ENCODE results near the gene OLFM1. TPM values are rescaled to one million over a fixed set of nuclear protein-coding genes. Genes with fewer than 3 reads are reported as not detected.

Gene OLFM1
- total RNA-seq, 4 donors from 2014 or later = 0.64 to 17.5 (median 10.9) TPM

DNA sequence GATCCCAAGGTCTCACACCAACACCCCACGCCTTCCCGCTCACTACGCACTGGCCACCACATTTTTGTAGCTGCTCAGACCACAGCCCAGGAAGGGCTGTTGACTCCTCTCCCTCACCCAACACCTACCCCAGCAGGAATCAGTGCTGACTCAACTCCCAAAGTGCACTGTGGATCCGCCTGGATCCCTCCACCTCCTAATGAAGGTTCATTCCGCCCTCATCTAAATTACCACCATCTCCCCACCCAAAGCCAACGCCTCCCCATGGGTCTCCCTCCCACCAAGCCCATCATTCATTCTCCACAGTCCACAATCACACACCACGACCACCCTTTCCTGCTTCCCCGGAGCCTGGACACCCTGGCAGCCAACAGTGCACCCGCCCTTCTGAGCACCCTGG, 57.8 kb downstream of the OLFM1 start:
- DNase-seq = no peak
- TF ChIP-seq POLR2A (IDR thresholded peaks at IDR 0.05) (no peak), CTCF (IDR thresholded peaks at IDR 0.05) (no peak)
- no peak overlapping the region for H3K4me3 ChIP-seq
- H3K4me1 ChIP-seq = peaks cover 0 to 13% (median 12%) of the 10 kb centered on the region in 3 donors
- no peaks in the 10 kb centered on the region for H3K36me3 ChIP-seq
- WGBS, 2 donors = 70 to 77% methylated on average over 6 to 9 of the region's 9 CpGs
- H3K27me3 ChIP-seq = peaks cover 0 to 63% (median 0%) of the 10 kb centered on the region in 4 donors
- intact Hi-C loops (cut with DNase I) = no loop called here
- H3K27ac ChIP-seq = no peak overlapping the region
- no peaks in the 10 kb centered on the region for H3K9me3 ChIP-seq

GRCh38 chr9:135146241-135146640, 58.8 kb downstream of the OLFM1 start:
- WGBS, 2 donors = 62 to 84% methylated on average over 4 of the region's 4 CpGs
- peaks cover 0 to 61% (median 0%) of the 10 kb centered on the region in 4 donors for H3K27me3 ChIP-seq
- H3K36me3 ChIP-seq = no peaks in the 10 kb centered on the region
- intact Hi-C loops (cut with DNase I) = no loop called here
- H3K27ac ChIP-seq = no peak overlapping the region
- peaks cover 0 to 13% (median 12%) of the 10 kb centered on the region in 3 donors for H3K4me1 ChIP-seq
- DNase-seq = no peak
- H3K4me3 ChIP-seq = no peak overlapping the region
- TF ChIP-seq CTCF (IDR thresholded peaks at IDR 0.05) = no peak
- TF ChIP-seq POLR2A (IDR thresholded peaks at IDR 0.05) = no peak
- H3K9me3 ChIP-seq = no peaks in the 10 kb centered on the region

DNA sequence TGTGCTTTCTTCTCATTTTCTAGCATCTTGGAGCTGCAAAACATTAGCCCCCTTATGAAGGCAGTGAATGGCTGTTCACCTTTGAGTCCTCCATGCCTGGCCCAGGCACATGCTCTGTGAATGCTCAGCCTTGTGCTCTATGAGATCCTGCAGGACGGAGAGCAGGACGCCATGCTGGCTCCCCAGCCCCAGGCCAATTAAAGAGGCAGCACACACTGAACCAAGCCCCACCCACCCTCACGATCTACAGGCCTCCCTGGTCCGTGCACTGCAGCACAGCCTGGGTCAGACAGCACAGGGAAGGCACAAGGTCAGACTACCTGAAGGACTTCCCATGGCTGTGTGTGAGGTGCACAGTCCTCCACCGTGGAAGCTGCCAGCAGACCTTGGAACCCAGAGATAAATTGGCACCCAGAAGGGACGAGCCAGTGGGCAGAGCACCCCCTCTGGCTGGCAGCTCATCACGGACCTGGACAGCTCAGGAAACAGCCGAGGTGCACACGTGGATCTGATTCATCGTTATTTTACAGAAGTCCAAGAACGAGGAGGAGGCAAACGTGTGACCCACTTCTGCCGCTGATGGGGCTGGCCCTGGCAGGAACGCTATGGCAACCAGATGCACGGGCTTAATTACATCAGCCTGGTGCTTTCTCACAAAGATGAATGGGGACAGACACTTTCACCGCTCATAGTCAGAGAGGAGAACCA, 59.5 kb downstream of the OLFM1 start:
- no peak overlapping the region for H3K4me3 ChIP-seq
- peaks cover 0 to 65% (median 0%) of the 10 kb centered on the region in 4 donors for H3K27me3 ChIP-seq
- H3K36me3 ChIP-seq = no peaks in the 10 kb centered on the region
- TF ChIP-seq CTCF (IDR thresholded peaks at IDR 0.05) (no peak), POLR2A (IDR thresholded peaks at IDR 0.05) (no peak)
- intact Hi-C loops (cut with DNase I) = no loop called here
- peaks cover 0 to 13% (median 12%) of the 10 kb centered on the region in 3 donors for H3K4me1 ChIP-seq
- no peak overlapping the region for H3K27ac ChIP-seq
- DNase-seq = no peak
- H3K9me3 ChIP-seq = no peaks in the 10 kb centered on the region
- WGBS, 2 donors = 50 to 56% methylated on average over 2 to 5 of the region's 16 CpGs

GRCh38 chr9:135147474-135147805, 60.0 kb downstream of the OLFM1 start:
- Histone ChIP-seq H3K27ac (no peak overlapping the region), H3K27me3 (peaks cover 0 to 62% (median 0%) of the 10 kb centered on the region in 4 donors), H3K9me3 (no peaks in the 10 kb centered on the region), H3K4me3 (no peak overlapping the region), H3K4me1 (peaks cover 0 to 14% (median 13%) of the 10 kb centered on the region in 3 donors), H3K36me3 (no peaks in the 10 kb centered on the region)
- DNase-seq = no peak
- intact Hi-C loops (cut with DNase I) = no loop called here
- WGBS, 2 donors = no CpG with 5 or more reads among the region's 12 CpGs
- TF ChIP-seq POLR2A (IDR thresholded peaks at IDR 0.05) = no peak
- no peak for TF ChIP-seq CTCF (IDR thresholded peaks at IDR 0.05)

DNA sequence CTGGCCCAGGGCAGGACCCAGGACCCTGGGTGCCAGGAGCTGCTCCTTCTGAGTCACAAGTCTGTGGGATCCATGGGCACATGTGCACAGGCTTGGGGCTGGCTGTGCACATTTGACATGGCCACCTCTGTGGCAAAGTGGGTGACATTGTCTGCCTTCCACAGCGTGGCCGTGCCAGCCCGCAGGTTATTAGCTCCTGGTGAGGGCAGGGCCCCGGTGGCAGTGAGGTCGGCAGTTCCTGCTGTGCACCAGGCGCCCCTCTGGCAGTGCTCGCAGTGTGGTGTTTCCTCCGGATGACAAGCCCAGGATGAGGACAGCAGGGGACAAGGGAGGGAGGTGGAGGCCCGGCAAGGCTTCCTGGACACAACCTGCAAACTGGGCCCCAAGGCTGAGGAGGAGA, 60.5 kb downstream of the OLFM1 start:
- Histone ChIP-seq H3K4me3 (no peak overlapping the region), H3K4me1 (peaks cover 0 to 19% (median 14%) of the 10 kb centered on the region in 3 donors), H3K9me3 (no peaks in the 10 kb centered on the region), H3K27me3 (peaks cover 0 to 60% (median 0%) of the 10 kb centered on the region in 4 donors), H3K36me3 (no peaks in the 10 kb centered on the region), H3K27ac (no peak overlapping the region)
- TF ChIP-seq CTCF (IDR thresholded peaks at IDR 0.05) (no peak), POLR2A (IDR thresholded peaks at IDR 0.05) (no peak)
- intact Hi-C loops (cut with DNase I) = no loop called here
- DNase-seq = no peak
- WGBS, 2 donors = 100% methylated on average over 1 of the region's 9 CpGs; no CpG with 5 or more reads in 1 of the 2 donors

All from esophagus squamous epithelium (tissue), 5 donors.